Tibial nerve (tissue), 4 donors: Measurements from ENCODE around the gene TTC21A. TPM values are rescaled to one million over a fixed set of nuclear protein-coding genes. Genes with fewer than 3 reads are reported as not detected.

Source experiments
- DNase-seq, 2 donors: peaks; one replicate each; pipeline ENCODE4 v3.0.0-alpha.2; 2019; ENCODE audit warnings: low spot score in 2 of 2
- H3K27ac ChIP-seq, 4 donors: fragments of 200-600 bp; sonication (generic) in 3 of 4; one replicate each; pipeline ENCODE4 v1.5.1; 2017 to 2019; ENCODE audit warnings: mild to moderate bottlenecking in 1 of 4
- H3K27me3 ChIP-seq, 2 donors: fragments of 200-600 bp; sonication (generic) in 1 of 2; one replicate each; pipeline versions ENCODE4 v1.5.1 to v1.6.0; 2017 to 2019
- H3K36me3 ChIP-seq, 3 donors: fragments of 200-600 bp; sonication (generic); one replicate each; pipeline ENCODE4 v1.5.1; 2018 to 2019
- H3K4me1 ChIP-seq, 4 donors: fragments of 200-600 bp; sonication (generic) in 3 of 4; one replicate each; pipeline ENCODE4 v1.5.1; 2017 to 2019
- H3K4me3 ChIP-seq, 4 donors: fragments of 200-600 bp; sonication (generic) in 3 of 4; one replicate each; pipeline ENCODE4 v1.5.1; 2017 to 2019; ENCODE audit warnings: mild to moderate bottlenecking in 1 of 4, moderate library complexity in 1 of 4
- H3K9me3 ChIP-seq, 4 donors: fragments of 200-600 bp; sonication (generic) in 3 of 4; one replicate each; pipeline ENCODE4 v1.5.1; 2017 to 2019
- EP300 ChIP-seq, 2 donors: sonication (generic); formaldehyde crosslinking; IDR thresholded peaks; one replicate each; pipeline ENCODE4 v1.6.1; 2017; ENCODE audit warnings: antibody characterized with exemption in 2 of 2, mild to moderate bottlenecking in 1 of 2
- POLR2A ChIP-seq, 2 donors: fragments of 450-650 bp; IDR thresholded peaks; one replicate each; pipeline ENCODE4 v1.6.1; 2017; ENCODE audit warnings: antibody characterized with exemption in 2 of 2, mild to moderate bottlenecking in 2 of 2, moderate library complexity in 2 of 2
- WGBS, 2 donors: methylation state at CpG; one replicate each; pipeline ENCODE4 v1.1.5; 2018; 5-methylcytosine and 5-hydroxymethylcytosine counted together
- total RNA-seq, 4 donors: library from RNA; depleted of rRNA; stranded (reverse); fragments of >200 nt; gene quantifications; one replicate each; pipeline ENCODE4 v1.1.0, GENCODE V29; 2016
- TF ChIP-seq, protein P1 (sequence below), 5 experiments: fragments of 200-600 bp in 3 of 5; fragments of 450-650 bp in 2 of 5; sonication (generic) in 3 of 5; IDR thresholded peaks; one replicate each; pipeline ENCODE4 v1.5.1; 2016 to 2019; ENCODE audit warnings: antibody characterized with exemption in 5 of 5, mild to moderate bottlenecking in 3 of 5, moderate library complexity in 2 of 5

TTC21A gene
- total RNA-seq, 4 donors from 2014 or later, result 11.5 to 21.6 (median 12.8) TPM

GRCh38 chr3:39142067-39142466, 34.6 kb downstream of the TTC21A start:
- Histone ChIP-seq H3K4me3 (no peak overlapping the region), H3K27me3 (no peaks in the 10 kb centered on the region), H3K36me3 (peaks cover 4 to 71% (median 26%) of the 10 kb centered on the region in 3 donors), H3K4me1 (peaks cover 0 to 53% (median 26%) of the 10 kb centered on the region in 4 donors), H3K9me3 (no peaks in the 10 kb centered on the region), H3K27ac (peak overlapping the region in 2 of 4 donors; percentile 41 to 54)
- no peak for TF ChIP-seq POLR2A (IDR thresholded peaks at IDR 0.05)
- TF ChIP-seq EP300 (IDR thresholded peaks at IDR 0.05), result peak in 1 of 2 donors; percentile 25
- 56 to 64% methylated on average over 5 of the region's 5 CpGs for WGBS, 2 donors
- DNase-seq, result no peak

- Histone ChIP-seq H3K4me3 (no peak overlapping the region), H3K4me1 (peaks cover 0 to 65% (median 38%) of the 10 kb centered on the region in 4 donors), H3K27me3 (no peaks in the 10 kb centered on the region), H3K36me3 (peaks cover 4 to 62% (median 26%) of the 10 kb centered on the region in 3 donors), H3K27ac (peak overlapping the region in 2 of 4 donors; percentile 41 to 54), H3K9me3 (no peaks in the 10 kb centered on the region)
- no peak for DNase-seq
- WGBS, 2 donors, result 74 to 89% methylated on average over 11 to 14 of the region's 14 CpGs
- TF ChIP-seq EP300 (IDR thresholded peaks at IDR 0.05), result peak in 1 of 2 donors; percentile 12
- TF ChIP-seq POLR2A (IDR thresholded peaks at IDR 0.05), result no peak
Observed at GRCh38 chr3:39143051-39143885, 35.8 kb downstream of the TTC21A start.

GRCh38 chr3:39144095-39144747, 36.7 kb downstream of the TTC21A start:
- H3K27ac ChIP-seq, result no peak overlapping the region
- peaks cover 4 to 62% (median 26%) of the 10 kb centered on the region in 3 donors for H3K36me3 ChIP-seq
- whole genome bisulfite sequencing, 2 donors, result 87 to 88% methylated on average over 13 to 20 of the region's 20 CpGs
- H3K9me3 ChIP-seq, result no peaks in the 10 kb centered on the region
- no peaks in the 10 kb centered on the region for H3K27me3 ChIP-seq
- no peak overlapping the region for H3K4me3 ChIP-seq
- no peak for TF ChIP-seq EP300 (IDR thresholded peaks at IDR 0.05)
- TF ChIP-seq, protein P1, sequence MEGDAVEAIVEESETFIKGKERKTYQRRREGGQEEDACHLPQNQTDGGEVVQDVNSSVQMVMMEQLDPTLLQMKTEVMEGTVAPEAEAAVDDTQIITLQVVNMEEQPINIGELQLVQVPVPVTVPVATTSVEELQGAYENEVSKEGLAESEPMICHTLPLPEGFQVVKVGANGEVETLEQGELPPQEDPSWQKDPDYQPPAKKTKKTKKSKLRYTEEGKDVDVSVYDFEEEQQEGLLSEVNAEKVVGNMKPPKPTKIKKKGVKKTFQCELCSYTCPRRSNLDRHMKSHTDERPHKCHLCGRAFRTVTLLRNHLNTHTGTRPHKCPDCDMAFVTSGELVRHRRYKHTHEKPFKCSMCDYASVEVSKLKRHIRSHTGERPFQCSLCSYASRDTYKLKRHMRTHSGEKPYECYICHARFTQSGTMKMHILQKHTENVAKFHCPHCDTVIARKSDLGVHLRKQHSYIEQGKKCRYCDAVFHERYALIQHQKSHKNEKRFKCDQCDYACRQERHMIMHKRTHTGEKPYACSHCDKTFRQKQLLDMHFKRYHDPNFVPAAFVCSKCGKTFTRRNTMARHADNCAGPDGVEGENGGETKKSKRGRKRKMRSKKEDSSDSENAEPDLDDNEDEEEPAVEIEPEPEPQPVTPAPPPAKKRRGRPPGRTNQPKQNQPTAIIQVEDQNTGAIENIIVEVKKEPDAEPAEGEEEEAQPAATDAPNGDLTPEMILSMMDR (IDR thresholded peaks at IDR 0.05), result no peak
- no peak for TF ChIP-seq POLR2A (IDR thresholded peaks at IDR 0.05)
- peaks cover 0 to 75% (median 47%) of the 10 kb centered on the region in 4 donors for H3K4me1 ChIP-seq
- DNase-seq, result no peak

DNA sequence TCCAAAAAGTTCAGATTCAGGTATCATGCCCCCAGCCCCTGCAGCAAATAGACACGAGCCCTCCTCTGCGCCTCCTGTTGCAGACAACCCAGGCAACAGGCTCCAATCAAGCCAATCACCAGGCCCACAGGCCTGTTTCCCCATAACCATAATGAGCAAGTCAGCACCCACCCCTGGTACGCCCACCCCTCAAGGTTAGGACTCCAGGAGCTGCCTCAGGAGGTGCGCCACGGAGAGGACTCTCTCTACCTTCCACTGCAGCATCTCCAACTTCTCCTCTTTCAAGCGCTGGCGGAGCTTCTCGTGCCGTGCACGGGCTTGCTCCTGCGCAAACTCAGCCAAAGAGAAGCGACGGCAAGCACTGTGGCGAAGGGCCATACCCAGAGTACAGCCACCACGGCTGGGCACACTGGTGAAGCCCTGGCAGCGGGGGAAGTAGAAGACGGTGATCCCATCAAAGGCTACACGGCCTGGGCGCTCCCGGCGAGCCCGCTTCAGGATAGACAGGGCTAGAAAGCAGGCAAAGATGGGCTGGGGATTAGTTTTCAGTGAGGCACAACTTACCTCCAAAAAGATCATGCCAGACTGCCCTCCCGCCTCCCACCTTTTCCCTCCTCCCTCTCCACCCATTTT, 37.4 kb downstream of the TTC21A start:
- no peak for DNase-seq

DNA sequence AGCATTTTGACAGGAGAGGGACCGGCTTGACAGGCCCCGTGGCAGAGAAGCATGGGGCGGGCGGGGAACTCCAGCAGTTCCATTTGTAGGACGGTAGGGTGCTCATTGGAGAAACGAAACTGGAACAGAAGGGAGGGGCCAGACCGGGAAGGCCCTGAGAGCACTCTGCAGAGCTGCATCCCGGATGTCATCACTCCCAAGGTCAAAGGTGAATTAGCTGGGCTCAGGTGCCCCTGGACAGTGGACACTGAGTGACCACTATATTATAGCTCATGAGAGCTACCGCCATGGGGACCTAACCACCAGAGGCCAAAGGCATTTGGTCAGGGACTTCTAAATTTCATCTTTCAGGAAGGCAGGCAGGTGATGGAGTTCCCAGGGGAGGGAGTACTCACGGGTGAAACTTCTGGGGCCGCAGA, 38.6 kb downstream of the TTC21A start:
- DNase-seq, result no peak
- H3K27ac ChIP-seq, result peak overlapping the region in 3 of 4 donors; percentile 70 to 100 (median 99)

More for the DNA sequence above, 37.4 kb downstream of the TTC21A start:
- Histone ChIP-seq H3K27ac (no peak overlapping the region), H3K4me1 (peaks cover 0 to 81% (median 54%) of the 10 kb centered on the region in 4 donors), H3K9me3 (no peaks in the 10 kb centered on the region), H3K36me3 (peaks cover 4 to 62% (median 26%) of the 10 kb centered on the region in 3 donors), H3K27me3 (no peaks in the 10 kb centered on the region), H3K4me3 (no peak overlapping the region)
- TF ChIP-seq EP300 (IDR thresholded peaks at IDR 0.05) (no peak), POLR2A (IDR thresholded peaks at IDR 0.05) (no peak)
- TF ChIP-seq, protein P1 (IDR thresholded peaks at IDR 0.05), result no peak
- 93 to 97% methylated on average over 23 of the region's 23 CpGs for WGBS, 2 donors

More for the DNA sequence above, 38.6 kb downstream of the TTC21A start:
- Histone ChIP-seq H3K4me1 (peaks cover 0 to 83% (median 61%) of the 10 kb centered on the region in 4 donors), H3K4me3 (no peak overlapping the region), H3K9me3 (no peaks in the 10 kb centered on the region), H3K36me3 (peaks cover 4 to 53% (median 26%) of the 10 kb centered on the region in 3 donors), H3K27me3 (no peaks in the 10 kb centered on the region)
- TF ChIP-seq, protein P1 (IDR thresholded peaks at IDR 0.05), result peak in 2 of 5 experiments; percentile 19 to 27
- no peak for TF ChIP-seq EP300 (IDR thresholded peaks at IDR 0.05)
- WGBS, 2 donors, result 52 to 68% methylated on average over 11 of the region's 11 CpGs
